CD4-positive, alpha-beta T cell treated with Interleukin-21 for 1 hour (primary cell): ENCODE results near the gene TUBA1C.
"Not testable (repeated sequence)": the region's sequence is repeated elsewhere in the genome, so short reads cannot be mapped to it uniquely, and the experiment has no call there.

Experiments
- DNase-seq: peaks from one replicate; pipeline ENCODE4 v3.0.0-alpha.2; 2020

TUBA1C gene

GRCh38 chr12:49283541-49284429 is 18.9 kb downstream of the TUBA1C start:
- DNase-seq = no peak

- DNase-seq = no peak
Measured at GRCh38 chr12:49284672-49285071, 19.8 kb downstream of the TUBA1C start.

GRCh38 chr12:49287876-49288275 is 23.0 kb downstream of the TUBA1C start:
- DNase-seq = no peak

- peak; percentile 80 for DNase-seq
Measured at GRCh38 chr12:49288412-49288853, 23.6 kb downstream of the TUBA1C start.

GRCh38 chr12:49288922-49289555 is 24.2 kb downstream of the TUBA1C start:
- DNase-seq = no peak

- DNase-seq = no peak
Measured at GRCh38 chr12:49292729-49293055, 27.8 kb downstream of the TUBA1C start.

- no peak for DNase-seq
Measured at GRCh38 chr12:49293056-49293956, 28.4 kb downstream of the TUBA1C start.

GRCh38 chr12:49294086-49294803 is 29.4 kb downstream of the TUBA1C start:
- no peak for DNase-seq

GRCh38 chr12:49294804-49295081 is 29.9 kb downstream of the TUBA1C start:
- no peak for DNase-seq

- no peak for DNase-seq
Measured at GRCh38 chr12:49295082-49295936, 30.4 kb downstream of the TUBA1C start, which contains the start of gene PRPH. Gene PRPH, plus strand, starts transcription at chr12:49295147. Its CDS starts 54 bp downstream, at chr12:49295201.

GRCh38 chr12:49296034-49296835 is 31.4 kb downstream of the TUBA1C start:
- DNase-seq = peak; percentile 68

GRCh38 chr12:49296836-49297694 is 32.2 kb downstream of the TUBA1C start:
- peak; percentile 35 for DNase-seq

- no peak for DNase-seq
Measured at GRCh38 chr12:49297695-49298060, 32.8 kb downstream of the TUBA1C start.

GRCh38 chr12:49298160-49298559 is 33.3 kb downstream of the TUBA1C start:
- DNase-seq = no peak

- DNase-seq = no peak
Measured at GRCh38 chr12:49301760-49302159, 36.9 kb downstream of the TUBA1C start.

- DNase-seq = no peak
Measured at GRCh38 chr12:49304161-49304560, 39.3 kb downstream of the TUBA1C start.

GRCh38 chr12:49305762-49306510 is 41.1 kb downstream of the TUBA1C start:
- DNase-seq = no peak

- DNase-seq = no peak
Measured at GRCh38 chr12:49309386-49309785, 44.5 kb downstream of the TUBA1C start.

GRCh38 chr12:49310451-49311000 is 45.6 kb downstream of the TUBA1C start:
- not testable (repeated sequence) for DNase-seq
